ENCODE measurements around the gene DNAH11. TPM values are rescaled to one million over a fixed set of nuclear protein-coding genes. Genes with fewer than 3 reads are reported as not detected.

The DNAH11 gene
- total and polyA plus RNA-seq, 2 of the 4 experiments (the other 2 are of a cell fraction): not detected

GRCh38 chr7:21778953-21779352 is 236.1 kb downstream of the DNAH11 start:
- dilution Hi-C loops (cut with HindIII; ENCODE audit: low sequenced_read_pairs, unreplicated experiment): no loop called here

More at GRCh38 chr7:21778953-21779352, 236.1 kb downstream of the DNAH11 start:
- Histone ChIP-seq H2AK9ac (replicated peaks; ENCODE audit: low read depth, low read length, poor library complexity) (no peak overlapping the region), H3K23ac (ENCODE audit: low read depth, low read length) (no peak overlapping the region), H2BK15ac (ENCODE audit: low read depth, low read length) (no peak overlapping the region), H3K9me1 (ENCODE audit: insufficient read depth, low read length) (no peaks in the 10 kb centered on the region), H3K4me3 (ENCODE audit: insufficient read depth, low read depth, low read length) (no peak overlapping the region), H3K9ac (ENCODE audit: low read depth, low read length) (no peak overlapping the region), H2AFZ (replicated peaks; ENCODE audit: low read length, poor library complexity) (no peak overlapping the region), H2BK5ac (ENCODE audit: low read depth, low read length, poor library complexity, severe bottlenecking) (no peak overlapping the region), H3K27ac (ENCODE audit: insufficient read depth, low read length) (no peak overlapping the region), H4K5ac (ENCODE audit: low read depth, low read length) (no peak overlapping the region), H3K4ac (ENCODE audit: low read depth, low read length) (no peak overlapping the region), H2BK120ac (ENCODE audit: low read depth, low read length) (no peak overlapping the region), H3K4me2 (ENCODE audit: low read depth, low read length) (no peak overlapping the region), H4K20me1 (ENCODE audit: insufficient read depth, low read length) (no peaks in the 10 kb centered on the region), H3K14ac (replicated peaks; ENCODE audit: low read depth, low read length) (no peak overlapping the region), H3K56ac (ENCODE audit: extremely low read depth, insufficient read depth, low read length) (no peak overlapping the region), H4K8ac (ENCODE audit: low read depth in 2 of 2, low read length in 2 of 2) (no peak overlapping the region), H3K9me3 (ENCODE audit: control insufficient read depth, insufficient read depth, low read length) (no peaks in the 10 kb centered on the region), H3K4me1 (ENCODE audit: control insufficient read depth, insufficient read depth, low read length) (no peaks in the 10 kb centered on the region), H3K36me3 (ENCODE audit: control insufficient read depth, insufficient read depth, low read length) (no peaks in the 10 kb centered on the region), H2AK5ac (ENCODE audit: low read depth, low read length) (no peak overlapping the region), H3K27me3 (ENCODE audit: control insufficient read depth, insufficient read depth, low read length) (no peaks in the 10 kb centered on the region), H4K91ac (ENCODE audit: insufficient read depth, low read depth, low read length) (no peak overlapping the region), H2BK20ac (ENCODE audit: low read depth, low read length) (no peak overlapping the region), H3K79me1 (ENCODE audit: low read depth in 1 of 2, low read length in 2 of 2) (no peaks in the 10 kb centered on the region), H3K18ac (ENCODE audit: low read depth, low read length) (no peak overlapping the region)
- 45% methylated on average over 4 of the region's 9 CpGs; no CpG with 5 or more reads in 1 of the 2 experiments for WGBS, 2 experiments (ENCODE audit: extremely low coverage in 2 of 2, insufficient read length in 1 of 2)
- no TSS peak for BruUV-seq (replicated peaks)
- TF ChIP-seq MXI1 (IDR thresholded peaks at IDR 0.05; ENCODE audit: borderline replicate concordance, low read depth, low read length) (no peak), MAFK (IDR thresholded peaks at IDR 0.05; ENCODE audit: low read depth, low read length) (no peak), RCOR1 (IDR thresholded peaks at IDR 0.05; ENCODE audit: insufficient replicate concordance, low read length) (no peak), CHD1 (IDR thresholded peaks at IDR 0.05; ENCODE audit: low read depth, low read length) (no peak), FOS (IDR thresholded peaks at IDR 0.05; ENCODE audit: low read depth, low read length) (no peak), POLR2A (IDR thresholded peaks at IDR 0.05; ENCODE audit: low read depth, low read length) (no peak), BHLHE40 (IDR thresholded peaks at IDR 0.05; ENCODE audit: low read depth, low read length) (no peak), SMC3 (IDR thresholded peaks at IDR 0.05; ENCODE audit: low read depth, low read length) (no peak), RAD21 (IDR thresholded peaks at IDR 0.05; ENCODE audit: low read length) (no peak), MAZ (IDR thresholded peaks at IDR 0.05; ENCODE audit: borderline replicate concordance, low read depth, low read length) (no peak), CTCF (conservative IDR thresholded peaks at IDR 0.05; ENCODE audit: low read depth, low read length) (no peak), USF2 (IDR thresholded peaks at IDR 0.05; ENCODE audit: low read depth, low read length) (no peak), RFX5 (IDR thresholded peaks at IDR 0.05; ENCODE audit: low read depth, low read length) (no peak), ELK1 (IDR thresholded peaks at IDR 0.05; ENCODE audit: borderline replicate concordance, low read depth, low read length) (no peak), CEBPB (IDR thresholded peaks at IDR 0.05; ENCODE audit: low read depth, low read length) (no peak), NFE2L2 (IDR thresholded peaks at IDR 0.05; ENCODE audit: low read depth, low read length) (no peak)
- intact Hi-C loops (cut with micrococcal nuclease): loop anchor here (5.0 kb wide), 1 partner anchor 63 kb away; no protein-coding TSS in a partner anchor
- ChIA-PET POLR2A (ENCODE audit: unreplicated experiment) (no interaction called here), CTCF (no interaction called here)
- in situ Hi-C loops (cut with MboI; ENCODE audit: low sequenced_read_pairs): no loop called here
- DNase-seq (no peak), ATAC-seq (ENCODE audit: low read depth) (no peak)

All from IMR-90 (cell line).